Chondrocyte (in vitro differentiated cells): ENCODE data around the gene IQSEC3. TPM values are rescaled to one million over a fixed set of nuclear protein-coding genes. Genes with fewer than 3 reads are reported as not detected.
A peak's percentile ranks its signal among the peaks of the same experiment; 100 is the strongest.
"Not testable (repeated sequence)": the region's sequence is repeated elsewhere in the genome, so short reads cannot be mapped to it uniquely, and the experiment has no call there.

Source experiments
- DNase-seq: peaks from one replicate; pipeline ENCODE4 v3.0.0; 2021; ENCODE audit warnings: mixed read lengths, low spot score
- H3K27ac Mint-ChIP-seq: one replicate; pipeline ENCODE4 v1.8.0; 2021; ENCODE audit warnings: mild to moderate bottlenecking, moderate library complexity, mixed read lengths; ENCODE audit not compliant: unreplicated experiment
- H3K27me3 Mint-ChIP-seq: 2 replicates; pipeline ENCODE4 v1.8.0; 2021; ENCODE audit warnings: low read depth, mixed read lengths
- H3K36me3 Mint-ChIP-seq: 2 replicates; pipeline ENCODE4 v1.8.0; 2021; ENCODE audit warnings: low read depth, mixed read lengths
- H3K4me1 Mint-ChIP-seq: 2 replicates; pipeline ENCODE4 v1.8.0; 2021; ENCODE audit warnings: low read depth, mild to moderate bottlenecking, mixed read lengths
- H3K4me3 Mint-ChIP-seq: one replicate; pipeline ENCODE4 v1.8.0; 2021; ENCODE audit warnings: mild to moderate bottlenecking, moderate library complexity, mixed read lengths; ENCODE audit not compliant: unreplicated experiment
- H3K9me3 Mint-ChIP-seq: 2 replicates; pipeline ENCODE4 v1.8.0; 2021; ENCODE audit warnings: low read depth, mixed read lengths
- total RNA-seq: library from RNA; stranded (reverse); gene quantifications from 3 replicates; pipeline ENCODE4 v1.2.1, GENCODE V29; 2021
- TF ChIP-seq, protein P1 (sequence below): fragments of 200-600 bp; sonication (generic); IDR thresholded peaks from 2 replicates; pipeline ENCODE4 v1.5.0; 2021; ENCODE audit warnings: antibody characterized with exemption, mild to moderate bottlenecking, moderate library complexity

IQSEC3 gene
- total RNA-seq, 1 donor from 2014 or later: not detected

GRCh38 chr12:212415-212714 lies 145.8 kb downstream of the IQSEC3 start:
- peaks cover 65% of the 10 kb centered on the region for H3K27me3 Mint-ChIP-seq
- H3K4me3 Mint-ChIP-seq: no peak overlapping the region
- H3K4me1 Mint-ChIP-seq: peaks cover 7% of the 10 kb centered on the region
- H3K36me3 Mint-ChIP-seq: peaks cover 5% of the 10 kb centered on the region
- no peak overlapping the region for H3K27ac Mint-ChIP-seq
- TF ChIP-seq, protein P1, sequence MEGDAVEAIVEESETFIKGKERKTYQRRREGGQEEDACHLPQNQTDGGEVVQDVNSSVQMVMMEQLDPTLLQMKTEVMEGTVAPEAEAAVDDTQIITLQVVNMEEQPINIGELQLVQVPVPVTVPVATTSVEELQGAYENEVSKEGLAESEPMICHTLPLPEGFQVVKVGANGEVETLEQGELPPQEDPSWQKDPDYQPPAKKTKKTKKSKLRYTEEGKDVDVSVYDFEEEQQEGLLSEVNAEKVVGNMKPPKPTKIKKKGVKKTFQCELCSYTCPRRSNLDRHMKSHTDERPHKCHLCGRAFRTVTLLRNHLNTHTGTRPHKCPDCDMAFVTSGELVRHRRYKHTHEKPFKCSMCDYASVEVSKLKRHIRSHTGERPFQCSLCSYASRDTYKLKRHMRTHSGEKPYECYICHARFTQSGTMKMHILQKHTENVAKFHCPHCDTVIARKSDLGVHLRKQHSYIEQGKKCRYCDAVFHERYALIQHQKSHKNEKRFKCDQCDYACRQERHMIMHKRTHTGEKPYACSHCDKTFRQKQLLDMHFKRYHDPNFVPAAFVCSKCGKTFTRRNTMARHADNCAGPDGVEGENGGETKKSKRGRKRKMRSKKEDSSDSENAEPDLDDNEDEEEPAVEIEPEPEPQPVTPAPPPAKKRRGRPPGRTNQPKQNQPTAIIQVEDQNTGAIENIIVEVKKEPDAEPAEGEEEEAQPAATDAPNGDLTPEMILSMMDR: no peak
- H3K9me3 Mint-ChIP-seq: no peaks in the 10 kb centered on the region
- DNase-seq: no peak

DNA sequence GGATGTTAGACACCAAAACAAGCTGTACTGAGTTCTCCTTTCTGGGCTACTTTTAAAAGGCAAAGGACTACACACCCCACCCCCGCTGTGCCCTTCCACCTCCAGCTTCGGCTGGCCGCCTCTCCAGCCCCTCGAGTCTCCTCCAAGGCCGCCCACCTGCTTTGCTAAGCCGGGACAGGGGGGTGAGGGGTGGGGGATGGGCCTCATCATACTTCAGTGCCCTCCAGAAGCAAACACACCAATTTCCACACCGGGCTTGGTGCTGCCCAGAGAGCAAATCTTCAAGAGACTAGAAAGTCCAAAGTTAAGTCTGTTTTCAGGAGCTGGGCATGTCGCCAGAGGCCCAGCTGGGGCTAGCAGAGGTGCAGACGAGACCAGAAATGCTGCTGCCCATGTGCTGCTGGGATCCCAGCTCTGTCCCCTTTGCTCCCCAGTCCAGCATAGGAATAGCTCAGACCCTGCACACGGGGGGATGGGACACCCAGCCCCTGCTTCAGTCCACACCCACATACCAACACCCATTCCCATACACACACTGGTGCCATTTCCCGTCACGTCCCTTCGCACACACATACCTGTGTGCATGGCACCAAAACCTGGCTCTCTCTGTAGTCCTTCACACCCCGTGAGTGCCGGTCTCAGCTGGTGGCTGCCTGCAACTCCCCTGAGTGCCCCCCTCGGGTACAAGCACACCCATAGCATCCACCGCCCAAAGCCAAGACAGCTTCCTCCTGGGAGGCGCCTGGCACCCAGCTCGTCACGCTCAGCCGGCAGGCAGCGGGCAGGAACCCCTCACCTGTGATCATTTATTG lies 146.4 kb downstream of the IQSEC3 start:
- DNase-seq: no peak
- TF ChIP-seq, protein P1: no peak
- H3K36me3 Mint-ChIP-seq: peaks cover 5% of the 10 kb centered on the region
- no peaks in the 10 kb centered on the region for H3K9me3 Mint-ChIP-seq
- peaks cover 65% of the 10 kb centered on the region for H3K27me3 Mint-ChIP-seq
- peaks cover 7% of the 10 kb centered on the region for H3K4me1 Mint-ChIP-seq
- no peak overlapping the region for H3K27ac Mint-ChIP-seq
- no peak overlapping the region for H3K4me3 Mint-ChIP-seq

- no peak overlapping the region for H3K27ac Mint-ChIP-seq
- no peak overlapping the region for H3K4me3 Mint-ChIP-seq
- TF ChIP-seq, protein P1: no peak
- H3K4me1 Mint-ChIP-seq: peaks cover 7% of the 10 kb centered on the region
- peaks cover 62% of the 10 kb centered on the region for H3K27me3 Mint-ChIP-seq
- peaks cover 3% of the 10 kb centered on the region for H3K36me3 Mint-ChIP-seq
- H3K9me3 Mint-ChIP-seq: no peaks in the 10 kb centered on the region
- DNase-seq: no peak
Measured at GRCh38 chr12:213527-213932, 147.0 kb downstream of the IQSEC3 start.

GRCh38 chr12:214003-214741 lies 147.6 kb downstream of the IQSEC3 start, which contains the start of gene SLC6A12:
SLC6A12 (minus strand) TSS chr12:214157; CDS start chr12:209986, 4,171 bp downstream.
- H3K4me1 Mint-ChIP-seq: peaks cover 7% of the 10 kb centered on the region
- no peak within 1 kb of the TSS for H3K4me3 Mint-ChIP-seq
- no peaks in the 10 kb centered on the region for H3K9me3 Mint-ChIP-seq
- peak within 1 kb of the TSS; percentile 10 for H3K27ac Mint-ChIP-seq
- H3K36me3 Mint-ChIP-seq: no peaks in the 10 kb centered on the region
- no peak for DNase-seq
- TF ChIP-seq, protein P1: no peak
- H3K27me3 Mint-ChIP-seq: peaks cover 62% of the 10 kb centered on the region

GRCh38 chr12:215116-215515 lies 148.5 kb downstream of the IQSEC3 start:
- peaks cover 55% of the 10 kb centered on the region for H3K27me3 Mint-ChIP-seq
- no peak overlapping the region for H3K4me3 Mint-ChIP-seq

GRCh38 chr12:217029-217428 lies 150.5 kb downstream of the IQSEC3 start:
- H3K27me3 Mint-ChIP-seq: peaks cover 38% of the 10 kb centered on the region
- H3K36me3 Mint-ChIP-seq, H3K9me3 Mint-ChIP-seq, DNase-seq, H3K4me3 Mint-ChIP-seq, H3K4me1 Mint-ChIP-seq, H3K27ac Mint-ChIP-seq: not testable (repeated sequence)

More at GRCh38 chr12:215116-215515, 148.5 kb downstream of the IQSEC3 start:
- no peak for DNase-seq
- Mint-ChIP-seq H3K9me3 (no peaks in the 10 kb centered on the region), H3K27ac (no peak overlapping the region), H3K4me1 (peaks cover 7% of the 10 kb centered on the region), H3K36me3 (no peaks in the 10 kb centered on the region)
- TF ChIP-seq, protein P1: no peak
